ENCODE data around the gene PTPN4.

- TF ChIP-seq GABPA (IDR thresholded peaks at IDR 0.05; ENCODE audit: low read depth) (no peak), CTCF (IDR thresholded peaks at IDR 0.05; ENCODE audit: insufficient read depth, low read length) (no peak), POLR2AphosphoS5 (IDR thresholded peaks at IDR 0.05; ENCODE audit: low read depth) (no peak)
These were observed 40.7 kb downstream of the PTPN4 start for GRCh38 chr2:119800376-119800902.
